Transverse colon (tissue), 4 donors: Measurements from ENCODE around the gene BMPR1B. TPM values are rescaled to one million over a fixed set of nuclear protein-coding genes. Genes with fewer than 3 reads are reported as not detected.

Experiments
- DNase-seq: peaks from one replicate; pipeline ENCODE4 v3.0.0-alpha.2; 2019
- H3K27ac ChIP-seq, 4 donors: fragments of 200-600 bp; sonication (generic); 2 replicates each; pipeline ENCODE4 v1.5.1; 2016 to 2018; ENCODE audit warnings: inconsistent platforms in 4 of 4
- H3K27me3 ChIP-seq: fragments of 200-600 bp; sonication (generic); 2 replicates; pipeline ENCODE4 v1.5.1; 2017; ENCODE audit warnings: inconsistent platforms
- H3K36me3 ChIP-seq, 4 donors: fragments of 200-600 bp; sonication (generic); 2 replicates each; pipeline ENCODE4 v1.5.1; 2017 to 2019; ENCODE audit warnings: inconsistent platforms in 4 of 4
- H3K4me1 ChIP-seq, 4 donors: fragments of 200-600 bp; sonication (generic); 2 replicates each; pipeline ENCODE4 v1.5.1; 2017 to 2020; ENCODE audit warnings: inconsistent platforms in 4 of 4
- H3K4me3 ChIP-seq, 4 donors: fragments of 200-600 bp; sonication (generic); 1 replicate in 1 of 4; 2 replicates in 3 of 4; pipeline versions ENCODE4 v1.5.1 to v1.6.1; 2017 to 2019; ENCODE audit warnings: inconsistent platforms in 4 of 4
- H3K9me3 ChIP-seq, 2 donors: fragments of 200-600 bp; sonication (generic); 2 replicates each; pipeline ENCODE4 v1.5.1; 2017 to 2019; ENCODE audit warnings: inconsistent platforms in 2 of 2
- EP300 ChIP-seq: sonication (generic); formaldehyde crosslinking; IDR thresholded peaks from one replicate; pipeline ENCODE4 v1.6.1; 2017; ENCODE audit warnings: antibody characterized with exemption, low read depth
- POLR2A ChIP-seq: fragments of 450-650 bp; IDR thresholded peaks from one replicate; pipeline ENCODE4 v1.6.1; 2016; ENCODE audit warnings: antibody characterized with exemption, mild to moderate bottlenecking, moderate library complexity
- POLR2AphosphoS5 ChIP-seq, 3 donors: sonication (generic); formaldehyde crosslinking; IDR thresholded peaks; one replicate each; pipeline ENCODE4 v1.6.1; 2016; ENCODE audit warnings: antibody characterized with exemption in 3 of 3
- WGBS, 2 donors: methylation state at CpG; one replicate each; pipeline ENCODE4 v1.1.5; 2018; ENCODE audit warnings: low coverage in 1 of 2; 5-methylcytosine and 5-hydroxymethylcytosine counted together
- in situ Hi-C, 4 donors: fragments of 200-750 bp; cut with MboI; loops; one replicate each; pipeline versions ENCODE4 v1.15.0 to v1.15.1; 2017; ENCODE audit warnings: low sequenced_read_pairs in 3 of 4, low pct_ligation_motif_present in 1 of 4, low pct_unique_long_range_greater_than_20kb in 1 of 4
- intact Hi-C: fragments of 100-400 bp; cut with DNase I; formaldehyde crosslinking; loops from one replicate; pipeline ENCODE4 v1.15.1; 2023; ENCODE audit warnings: low total_unique reads
- total RNA-seq, 4 donors: library from RNA; depleted of rRNA; stranded (reverse); fragments of >200 nt; gene quantifications; one replicate each; pipeline ENCODE4 v1.1.0, GENCODE V29; 2016
- TF ChIP-seq, protein P1 (sequence below), 5 experiments: fragments of 200-600 bp in 3 of 5; fragments of 450-650 bp in 2 of 5; sonication (generic) in 3 of 5; IDR thresholded peaks; 1 replicate in 2 of 5; 2 replicates in 3 of 5; pipeline ENCODE4 v1.5.1; 2016 to 2017; ENCODE audit warnings: antibody characterized with exemption in 5 of 5, inconsistent platforms in 3 of 5, mild to moderate bottlenecking in 2 of 5, moderate library complexity in 1 of 5

Gene BMPR1B
- total RNA-seq, 4 donors from 2014 or later, result 0.64 to 3.2 (median 0.68) TPM; not detected in 1

DNA sequence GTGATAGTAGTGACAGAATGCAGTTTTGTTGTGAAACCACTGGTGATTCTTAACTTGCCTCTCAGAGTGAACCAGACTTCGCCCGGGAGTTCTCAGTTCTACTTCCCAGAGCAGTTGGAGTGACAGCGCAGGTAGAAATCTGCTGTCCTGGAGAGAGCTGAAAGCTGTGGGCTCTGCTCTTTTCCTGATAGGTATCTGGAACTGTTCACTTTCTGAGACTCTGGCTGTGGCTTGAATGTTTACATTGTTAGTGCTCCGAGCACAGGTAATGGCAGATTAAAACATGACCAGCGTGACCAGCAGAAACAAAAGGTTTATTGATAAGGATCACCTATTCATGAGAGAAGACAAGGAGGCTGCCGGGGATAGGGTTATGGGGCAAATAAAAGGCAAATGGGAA lies 360.7 kb downstream of the BMPR1B start:
- no peak overlapping the region for H3K27ac ChIP-seq
- in situ Hi-C loops, result loop anchor here (25.0 kb wide), 2 partner anchors 481 to 506 kb away; no protein-coding TSS in a partner anchor
- no peak overlapping the region for H3K4me3 ChIP-seq
- intact Hi-C loops, result no loop called here
- H3K9me3 ChIP-seq, result no peaks in the 10 kb centered on the region
- DNase-seq, result no peak
- H3K27me3 ChIP-seq, result no peaks in the 10 kb centered on the region
- WGBS, 2 donors, result 40 to 50% methylated on average over 1 to 6 of the region's 6 CpGs
- no peaks in the 10 kb centered on the region for H3K4me1 ChIP-seq
- H3K36me3 ChIP-seq, result no peaks in the 10 kb centered on the region
- TF ChIP-seq POLR2A, result no peak
- TF ChIP-seq POLR2AphosphoS5 (IDR thresholded peaks at IDR 0.05), result no peak
- no peak for TF ChIP-seq EP300
- TF ChIP-seq, protein P1, sequence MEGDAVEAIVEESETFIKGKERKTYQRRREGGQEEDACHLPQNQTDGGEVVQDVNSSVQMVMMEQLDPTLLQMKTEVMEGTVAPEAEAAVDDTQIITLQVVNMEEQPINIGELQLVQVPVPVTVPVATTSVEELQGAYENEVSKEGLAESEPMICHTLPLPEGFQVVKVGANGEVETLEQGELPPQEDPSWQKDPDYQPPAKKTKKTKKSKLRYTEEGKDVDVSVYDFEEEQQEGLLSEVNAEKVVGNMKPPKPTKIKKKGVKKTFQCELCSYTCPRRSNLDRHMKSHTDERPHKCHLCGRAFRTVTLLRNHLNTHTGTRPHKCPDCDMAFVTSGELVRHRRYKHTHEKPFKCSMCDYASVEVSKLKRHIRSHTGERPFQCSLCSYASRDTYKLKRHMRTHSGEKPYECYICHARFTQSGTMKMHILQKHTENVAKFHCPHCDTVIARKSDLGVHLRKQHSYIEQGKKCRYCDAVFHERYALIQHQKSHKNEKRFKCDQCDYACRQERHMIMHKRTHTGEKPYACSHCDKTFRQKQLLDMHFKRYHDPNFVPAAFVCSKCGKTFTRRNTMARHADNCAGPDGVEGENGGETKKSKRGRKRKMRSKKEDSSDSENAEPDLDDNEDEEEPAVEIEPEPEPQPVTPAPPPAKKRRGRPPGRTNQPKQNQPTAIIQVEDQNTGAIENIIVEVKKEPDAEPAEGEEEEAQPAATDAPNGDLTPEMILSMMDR (IDR thresholded peaks at IDR 0.05), result no peak

DNA sequence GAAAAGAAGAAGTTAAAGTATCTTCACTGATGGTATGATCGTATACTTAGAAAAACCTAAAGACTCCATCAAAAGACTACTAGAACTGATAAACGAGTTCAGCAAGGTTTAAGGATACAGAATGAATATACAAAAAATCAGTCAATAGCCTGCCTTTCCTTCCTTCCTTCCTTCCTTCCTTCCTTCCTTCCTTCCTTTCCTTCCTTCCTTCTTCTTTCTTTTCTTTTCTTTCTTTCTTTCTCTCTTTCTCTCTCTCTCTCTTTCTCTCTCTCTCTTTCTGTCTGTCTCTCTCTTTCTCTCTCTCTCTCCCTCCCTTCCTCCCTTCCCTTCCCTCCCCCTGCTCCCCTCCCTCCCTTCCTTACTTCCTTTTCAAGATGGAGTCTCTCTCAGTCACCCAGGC lies 362.7 kb downstream of the BMPR1B start:
- intact Hi-C loops, result no loop called here
- in situ Hi-C loops, result loop anchor here (25.0 kb wide), 2 partner anchors 483 to 508 kb away; no protein-coding TSS in a partner anchor

DNA sequence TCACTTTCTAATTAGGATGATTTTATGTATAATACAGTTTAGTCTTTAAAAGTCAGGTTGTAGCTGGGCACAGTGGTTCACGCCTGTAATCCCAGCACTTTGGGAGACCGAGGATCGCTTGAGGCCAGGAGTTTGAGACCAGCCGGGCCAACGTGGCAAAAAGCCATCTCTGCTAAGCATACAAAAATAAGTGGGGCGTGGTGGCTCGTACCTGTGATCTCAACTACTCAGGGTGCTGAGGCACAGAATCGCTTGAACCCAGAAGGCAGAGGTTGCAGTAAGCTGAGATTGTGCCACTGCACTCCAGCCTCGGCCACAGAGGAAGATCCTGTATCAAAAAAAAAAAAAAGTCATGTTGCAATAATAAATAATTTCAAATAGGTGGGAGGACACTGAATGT lies 364.2 kb downstream of the BMPR1B start:
- Histone ChIP-seq H3K9me3 (no peaks in the 10 kb centered on the region), H3K36me3 (no peaks in the 10 kb centered on the region), H3K27me3 (no peaks in the 10 kb centered on the region), H3K27ac (no peak overlapping the region), H3K4me3 (no peak overlapping the region), H3K4me1 (no peaks in the 10 kb centered on the region)
- TF ChIP-seq, protein P1 (IDR thresholded peaks at IDR 0.05), result no peak
- TF ChIP-seq POLR2A (no peak), EP300 (no peak), POLR2AphosphoS5 (IDR thresholded peaks at IDR 0.05) (no peak)
- WGBS, 2 donors, result 65 to 76% methylated on average over 9 of the region's 9 CpGs
- no peak for DNase-seq
- intact Hi-C loops (no loop called here), in situ Hi-C loops (loop anchor here (25.0 kb wide), 2 partner anchors 485 to 510 kb away; no protein-coding TSS in a partner anchor)

More for the DNA sequence above, 362.7 kb downstream of the BMPR1B start:
- Histone ChIP-seq H3K9me3 (no peaks in the 10 kb centered on the region), H3K27me3 (no peaks in the 10 kb centered on the region), H3K27ac (no peak overlapping the region), H3K36me3 (no peaks in the 10 kb centered on the region), H3K4me1 (no peaks in the 10 kb centered on the region), H3K4me3 (no peak overlapping the region)
- no peak for DNase-seq
- TF ChIP-seq EP300 (no peak), POLR2AphosphoS5 (IDR thresholded peaks at IDR 0.05) (no peak), POLR2A (no peak)
- TF ChIP-seq, protein P1 (IDR thresholded peaks at IDR 0.05), result no peak
- 84 to 86% methylated on average over 2 of the region's 2 CpGs for WGBS, 2 donors

DNA sequence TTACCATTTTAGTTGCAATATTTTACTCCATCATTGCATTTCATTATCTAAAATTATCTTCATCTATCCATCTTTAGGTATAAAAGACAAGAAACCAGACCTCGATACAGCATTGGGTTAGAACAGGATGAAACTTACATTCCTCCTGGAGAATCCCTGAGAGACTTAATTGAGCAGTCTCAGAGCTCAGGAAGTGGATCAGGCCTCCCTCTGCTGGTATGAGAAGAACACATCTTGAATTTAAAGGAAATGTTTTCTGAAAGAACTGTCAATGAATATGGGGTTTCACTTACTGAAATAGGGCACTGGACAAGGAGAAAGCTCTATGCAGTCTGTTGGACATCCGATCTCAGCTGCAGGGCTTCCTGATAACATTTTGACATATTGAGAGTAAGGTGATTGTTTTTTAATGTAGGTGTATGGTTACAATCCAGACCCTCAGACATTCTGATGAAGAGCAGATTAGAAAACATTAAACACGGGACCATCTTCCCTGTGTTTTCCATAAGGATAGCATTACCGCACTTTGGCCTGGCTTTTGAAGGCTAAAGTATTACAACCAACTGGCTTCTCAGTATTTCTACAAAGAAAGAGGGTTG lies 367.2 kb downstream of the BMPR1B start:
- no peak for TF ChIP-seq POLR2AphosphoS5 (IDR thresholded peaks at IDR 0.05)
- TF ChIP-seq POLR2A, result no peak
- TF ChIP-seq EP300, result no peak
- TF ChIP-seq, protein P1 (IDR thresholded peaks at IDR 0.05), result peak in 3 of 5 experiments; percentile 24 to 38 (median 32)
- in situ Hi-C loops (loop anchor here (25.0 kb wide), 2 partner anchors 488 to 513 kb away; no protein-coding TSS in a partner anchor), intact Hi-C loops (no loop called here)
- DNase-seq, result no peak
- no peaks in the 10 kb centered on the region for H3K36me3 ChIP-seq
- H3K9me3 ChIP-seq, result no peaks in the 10 kb centered on the region
- H3K4me1 ChIP-seq, result no peaks in the 10 kb centered on the region
- 56 to 57% methylated on average over 4 of the region's 4 CpGs for WGBS, 2 donors
- no peak overlapping the region for H3K27ac ChIP-seq
- no peaks in the 10 kb centered on the region for H3K27me3 ChIP-seq
- no peak overlapping the region for H3K4me3 ChIP-seq
